GM18507 (cell line): Measurements from ENCODE around the gene TRIO.

Experiments used
- DNase-seq: peaks from one replicate; pipeline ENCODE4 v3.0.0; 2011; ENCODE audit warnings: low read depth; ENCODE audit not compliant: insufficient read length; ENCODE audit errors: extremely low spot score
- FAIRE-seq: peaks from 2 replicates; lab custom pipeline; 2011; peaks lifted over from hg19 to GRCh38; lab: Jason Lieb, UNC

Gene TRIO

GRCh38 chr5:14557791-14558415 is 414.8 kb downstream of the TRIO start:
- DNase-seq (no peak), FAIRE-seq (no peak)
